ENCODE measurements around the gene RASEF.

DNA sequence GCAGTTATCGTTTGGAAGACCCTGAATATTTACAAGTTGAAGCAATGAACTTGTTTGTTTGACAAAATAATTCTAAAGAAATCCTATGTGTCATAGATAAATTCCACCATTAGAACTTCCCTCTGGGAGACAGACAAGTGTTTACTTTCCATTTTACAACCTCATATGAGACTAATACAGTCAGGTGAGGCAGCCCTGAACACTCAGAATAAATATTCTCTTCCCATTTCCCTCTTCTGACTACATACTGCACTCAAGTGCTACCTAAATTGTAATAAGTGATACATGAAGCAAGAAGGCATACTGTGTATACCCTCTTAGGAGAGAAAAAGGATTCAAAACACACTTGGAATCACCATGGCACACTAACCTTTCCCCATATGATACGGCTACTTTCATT lies 6.8 kb downstream of the RASEF start:
- TF ChIP-seq GATA3 (IDR thresholded peaks at IDR 0.05; ENCODE audit: low read depth, low read length) (no peak), GATA2 (IDR thresholded peaks at IDR 0.05; ENCODE audit: low read depth, low read length) (no peak)

All from SH-SY5Y (cell line).